K562 (cell line): Measurements from ENCODE around the gene USP20. TPM values are rescaled to one million over a fixed set of nuclear protein-coding genes. Genes with fewer than 3 reads are reported as not detected.

Experiments
- CREM ChIP-seq: IDR thresholded peaks from 2 replicates; pipeline ENCODE4 v1.6.1; 2014; ENCODE audit warnings: antibody characterized with exemption, low read depth
- HDAC1 ChIP-seq, 2 experiments: fragments of 450-650 bp; IDR thresholded peaks; 2 replicates each; pipeline ENCODE4 v1.6.1; 2016 to 2017; ENCODE audit warnings: inconsistent platforms in 1 of 2, mild to moderate bottlenecking in 1 of 2, moderate library complexity in 1 of 2
- HDAC2 ChIP-seq: fragments of 450-650 bp; IDR thresholded peaks from 2 replicates; pipeline ENCODE4 v1.6.1; 2016; ENCODE audit warnings: mild to moderate bottlenecking
- KAT8 ChIP-seq: fragments of 450-650 bp; IDR thresholded peaks from 2 replicates; pipeline ENCODE4 v1.6.1; 2016; ENCODE audit warnings: low read depth, mild to moderate bottlenecking
- MBD1 ChIP-seq: fragments of 250-450 bp; sonication (Bioruptor Pico); IDR thresholded peaks from 2 replicates; pipeline ENCODE4 v1.8.0; 2022; ENCODE audit warnings: inconsistent platforms
- NR3C1 ChIP-seq: sonication (generic); formaldehyde crosslinking; IDR thresholded peaks from 2 replicates; pipeline ENCODE4 v1.8.1; 2022; ENCODE audit warnings: missing genetic modification reagents
- PBX2 ChIP-seq, 2 experiments: IDR thresholded peaks in 1 of 2; conservative IDR thresholded peaks in 1 of 2; 2 replicates each; pipeline ENCODE4 v1.6.1; 2016; ENCODE audit warnings: low read depth in 2 of 2, mild to moderate bottlenecking in 1 of 2, missing compliant biosample characterization in 1 of 2, missing genetic modification characterization in 1 of 2, moderate library complexity in 1 of 2
- SIRT6 ChIP-seq: IDR thresholded peaks from one replicate; pipeline ENCODE4 v1.6.1; 2012; ENCODE audit warnings: low read depth, mild to moderate bottlenecking, control low read depth, inconsistent platforms, low read length, moderate library complexity
- SRSF9 ChIP-seq: fragments of 200-400 bp; formaldehyde crosslinking; IDR thresholded peaks from 2 replicates; pipeline ENCODE4 v1.6.1; 2017; ENCODE audit warnings: low read depth, low read length, borderline replicate concordance
- TSC22D4 ChIP-seq: fragments of 450-650 bp; IDR thresholded peaks from 2 replicates; pipeline ENCODE4 v1.6.1; 2016; ENCODE audit warnings: missing genetic modification characterization, missing biosample characterization, control low read depth
- ZNF668 ChIP-seq: fragments of 250-450 bp; sonication (Bioruptor Pico); IDR thresholded peaks from 2 replicates; pipeline ENCODE4 v1.8.0; 2022; ENCODE audit warnings: mild to moderate bottlenecking, inconsistent platforms
- ZNF778 ChIP-seq: fragments of 450-650 bp; formaldehyde crosslinking; IDR thresholded peaks from 2 replicates; pipeline ENCODE4 v1.4.0; 2020; ENCODE audit warnings: mild to moderate bottlenecking, moderate library complexity
- polyA plus RNA-seq, 8 experiments: library from polyadenylated mRNA; depleted of rRNA in 4 of 8; stranded (reverse) in 5 of 8; unstranded in 3 of 8; fragments of >200 nt; fragmentation: Nextera tagmentation in 2 of 8; fragmentation: Illumina TruSeq in 1 of 8; extraction: Ambion mirVana in 2 of 8; extraction: Trizol in 1 of 8; gene quantifications; 2 replicates each; pipeline versions ENCODE4 v1.2.1 to v1.2.3, GENCODE V29; 2011 to 2014; ENCODE audit warnings: inconsistent platforms in 1 of 8, missing spikeins in 1 of 8
- total RNA-seq, 7 experiments: library from RNA; depleted of rRNA in 6 of 7; stranded (reverse); fragments of >200 nt in 6 of 7; fragmentation: Illumina TruSeq in 2 of 7; extraction: Trizol in 2 of 7; gene quantifications; 2 replicates each; pipeline versions ENCODE4 v1.2.1 to v1.2.3, GENCODE V29; 2011 to 2021; ENCODE audit warnings: low replicate concordance in 1 of 7
- TF ChIP-seq, protein P1 (sequence below), 3 experiments: fragments of 200-800 bp in 1 of 3; sonication (Bioruptor generic) in 1 of 3; sonication (generic) in 1 of 3; formaldehyde crosslinking in 1 of 3; IDR thresholded peaks; 2 replicates each; pipeline versions ENCODE4 v1.6.1 to v1.8.0; 2016 to 2022; ENCODE audit warnings: mild to moderate bottlenecking in 2 of 3, missing compliant biosample characterization in 2 of 3, missing genetic modification characterization in 2 of 3, missing genetic modification reagents in 1 of 3

The USP20 gene
- total and polyA plus RNA-seq, 9 of the 15 experiments (the other 6 are each of a cell fraction or from before 2014, with no cell fraction given), result 1.9 to 136 (median 49.1) TPM

DNA sequence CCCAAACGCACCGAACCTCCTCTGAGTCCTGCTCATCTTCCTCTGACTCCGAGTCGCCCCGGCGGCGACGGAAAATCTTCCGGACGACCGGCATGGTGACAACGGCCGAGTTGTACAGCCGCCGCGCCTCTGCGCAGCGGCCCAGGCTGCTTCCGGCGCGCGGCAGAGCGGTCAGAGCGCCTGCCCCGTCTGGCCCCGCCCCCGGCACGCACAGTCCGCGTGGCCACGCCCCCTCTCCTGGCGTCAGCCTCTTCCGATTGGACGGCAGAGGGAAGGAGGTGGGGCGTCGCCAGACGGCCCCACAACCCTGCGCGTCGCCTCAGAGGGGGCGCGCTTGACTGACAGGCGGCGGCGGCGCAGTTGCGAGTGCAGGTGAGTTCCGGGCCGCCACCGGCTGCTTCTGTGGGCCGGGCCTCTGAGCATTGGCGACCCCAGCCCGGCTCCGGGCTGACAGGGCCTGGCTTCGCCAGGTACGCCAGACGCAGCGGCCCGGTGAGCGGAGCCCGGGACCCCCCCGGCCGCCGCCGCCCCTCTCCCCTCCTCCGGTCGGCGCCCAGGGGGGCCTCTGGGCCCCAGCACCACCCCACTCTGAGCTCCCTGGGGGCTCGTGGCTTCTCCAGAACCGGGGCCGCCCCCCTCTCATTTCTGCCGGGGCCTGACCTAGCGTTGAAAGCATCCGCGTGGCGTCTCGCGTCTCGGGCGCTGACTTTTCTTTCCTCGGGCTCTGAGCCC lies at the start of gene USP20, which contains the start of gene C9orf78 (continued):
- no peak for TF ChIP-seq MBD1 (CRISPR knock-in tag)
- TF ChIP-seq TSC22D4, result no peak
- no peak for TF ChIP-seq KAT8
- no peak for TF ChIP-seq NR3C1
- no peak for TF ChIP-seq CREM
- TF ChIP-seq ZNF778 (CRISPR knock-in tag), result no peak
- TF ChIP-seq ZNF668 (CRISPR knock-in tag), result no peak
- TF ChIP-seq SIRT6, result no peak
- no peak for TF ChIP-seq PBX2 (CRISPR knock-in tag; IDR thresholded peaks at IDR 0.05; ENCODE audit: low read depth)
- TF ChIP-seq PBX2 (tag; conservative IDR thresholded peaks at IDR 0.05; ENCODE audit: low read depth), result peak; percentile 86
- peak in 1 of 2 experiments; percentile 99; a peak in 2 of 4 replicates for TF ChIP-seq HDAC1 (IDR thresholded peaks at IDR 0.05)
- no peak for TF ChIP-seq SRSF9
- TF ChIP-seq, protein P1, sequence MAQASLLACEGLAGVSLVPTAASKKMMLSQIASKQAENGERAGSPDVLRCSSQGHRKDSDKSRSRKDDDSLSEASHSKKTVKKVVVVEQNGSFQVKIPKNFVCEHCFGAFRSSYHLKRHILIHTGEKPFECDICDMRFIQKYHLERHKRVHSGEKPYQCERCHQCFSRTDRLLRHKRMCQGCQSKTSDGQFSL (CRISPR knock-in tag; IDR thresholded peaks at IDR 0.05), result no peak
- TF ChIP-seq, protein P1 (tag; IDR thresholded peaks at IDR 0.05), result 0 out of 4 replicates have a peak, but pooled peaks of 1 of the 2 experiments have one; percentile 4
- peak; percentile 64; the same call in 1 of the 2 replicates for TF ChIP-seq HDAC2
